C4-2B (cell line): ENCODE data around the gene CAMTA1.

Source experiments
- CTCF ChIP-seq: fragments of 450-650 bp; conservative IDR thresholded peaks from 2 replicates; pipeline ENCODE4 v1.5.1; 2017; ENCODE audit warnings: mild to moderate bottlenecking
- ZFX ChIP-seq: fragments of 450-650 bp; IDR thresholded peaks from 2 replicates; pipeline ENCODE4 v1.6.1; 2017

GRCh38 chr1:7350804-7351203, 565.5 kb downstream of the CAMTA1 start:
- TF ChIP-seq CTCF (no peak), ZFX (no peak)
